ENCODE data around the gene TESMIN. TPM values are rescaled to one million over a fixed set of nuclear protein-coding genes. Genes with fewer than 3 reads are reported as not detected.

Gene TESMIN
- total and polyA plus RNA-seq, 5 donors: 0.38 to 1.0 (median 0.89) TPM

DNA sequence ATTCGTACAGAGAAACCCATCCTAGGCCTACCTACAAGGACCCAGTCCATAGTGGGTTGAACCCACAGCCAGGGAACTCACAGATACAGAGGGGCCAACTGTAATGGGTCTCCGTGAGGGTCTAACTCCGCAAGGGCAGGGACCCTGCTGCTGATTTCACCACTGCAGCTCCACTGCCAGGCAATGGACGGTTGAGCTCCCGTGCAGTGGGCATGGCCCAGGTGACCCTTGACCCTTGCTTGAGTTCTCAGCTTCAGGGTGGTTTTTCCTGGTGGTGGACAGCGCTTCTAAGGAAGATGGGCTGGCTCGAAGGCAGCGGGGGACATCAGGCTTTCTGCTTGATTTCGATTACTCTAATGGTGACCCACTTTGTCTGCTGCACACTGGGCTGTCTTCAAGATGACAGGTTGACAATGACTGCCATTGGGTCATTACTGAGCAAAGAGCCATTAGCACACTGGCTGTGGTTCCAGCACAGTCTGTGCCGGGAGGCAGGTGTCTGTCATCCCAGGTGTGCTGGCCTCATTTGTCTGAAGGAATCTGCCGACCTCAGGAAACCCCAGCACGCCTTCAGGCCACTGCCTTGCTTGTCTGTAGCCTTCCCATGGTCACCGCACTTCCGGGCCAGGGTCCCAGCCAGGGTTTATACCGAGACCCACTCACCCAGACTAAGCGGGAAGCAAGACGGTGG lies 70.6 kb downstream of the TESMIN start:
- Histone ChIP-seq H3K27me3 (ENCODE audit: control insufficient read depth, insufficient read depth) (no peaks in the 10 kb centered on the region), H3K4me1 (ENCODE audit: control insufficient read depth, insufficient read depth, low read length) (peaks cover 6% of the 10 kb centered on the region), H3K27ac (ENCODE audit: low read length) (no peak overlapping the region), H3K9me3 (ENCODE audit: control insufficient read depth, low read length) (no peaks in the 10 kb centered on the region), H3K4me3 (ENCODE audit: low read length) (no peak overlapping the region)
- no peak for DNase-seq
- 86% methylated on average over 17 of the region's 17 CpGs for WGBS
- no peak for ATAC-seq
- intact Hi-C loops (cut with DNase I): no loop called here

DNA sequence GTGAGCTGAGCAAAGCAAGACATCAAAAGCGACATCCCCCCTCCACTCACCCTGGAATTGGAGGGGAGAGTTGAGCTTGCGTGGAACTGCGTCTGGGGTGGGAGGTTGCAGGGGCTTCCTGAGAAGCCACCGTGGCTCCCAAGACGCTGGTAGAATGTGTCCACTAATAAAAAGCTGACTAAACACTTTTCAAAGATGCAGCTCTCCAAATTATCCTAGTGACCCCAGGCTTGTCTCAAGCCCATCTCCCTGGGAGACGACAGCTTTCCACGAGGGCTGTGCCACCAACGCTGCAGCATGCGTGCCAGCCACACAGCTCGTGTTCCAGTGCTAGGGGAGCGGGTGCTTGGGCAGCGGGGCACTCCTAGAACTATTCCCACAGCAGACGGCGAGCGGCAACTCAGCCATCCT lies 73.3 kb downstream of the TESMIN start:
- intact Hi-C loops (cut with DNase I): no loop called here
- no peak for ATAC-seq
- H3K27ac ChIP-seq (ENCODE audit: low read length): no peak overlapping the region
- H3K9me3 ChIP-seq (ENCODE audit: control insufficient read depth, low read length): peaks cover 6% of the 10 kb centered on the region
- peaks cover 6% of the 10 kb centered on the region for H3K4me1 ChIP-seq (ENCODE audit: control insufficient read depth, insufficient read depth, low read length)
- H3K27me3 ChIP-seq (ENCODE audit: control insufficient read depth, insufficient read depth): no peaks in the 10 kb centered on the region
- WGBS: 72% methylated on average over 15 of the region's 15 CpGs
- H3K4me3 ChIP-seq (ENCODE audit: low read length): no peak overlapping the region
- no peak for DNase-seq

DNA sequence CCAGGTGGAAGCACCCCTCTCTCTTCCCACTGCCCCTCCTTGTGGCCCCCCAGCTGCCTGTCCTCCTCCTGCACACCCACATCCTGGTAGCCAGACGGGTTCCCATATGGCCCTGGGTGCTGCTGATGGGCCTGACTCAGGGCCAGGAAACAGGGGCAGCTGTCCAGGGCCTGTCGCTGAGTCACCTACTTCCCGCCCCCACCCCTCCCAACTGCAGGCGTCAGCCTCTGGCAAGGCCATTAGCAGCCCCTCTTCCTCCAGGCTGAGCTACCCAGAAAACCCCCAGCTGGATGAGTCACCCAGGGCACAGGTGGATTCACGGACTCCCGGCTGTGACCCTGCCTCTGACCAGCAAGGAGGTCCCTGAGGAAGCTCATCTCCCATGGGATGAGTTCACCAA lies 73.9 kb downstream of the TESMIN start:
- WGBS: 10% methylated on average over 6 of the region's 6 CpGs
- ATAC-seq: peak; percentile 57 to 87
- peak in 2 of 3 donors; percentile 53 to 71 for DNase-seq

DNA sequence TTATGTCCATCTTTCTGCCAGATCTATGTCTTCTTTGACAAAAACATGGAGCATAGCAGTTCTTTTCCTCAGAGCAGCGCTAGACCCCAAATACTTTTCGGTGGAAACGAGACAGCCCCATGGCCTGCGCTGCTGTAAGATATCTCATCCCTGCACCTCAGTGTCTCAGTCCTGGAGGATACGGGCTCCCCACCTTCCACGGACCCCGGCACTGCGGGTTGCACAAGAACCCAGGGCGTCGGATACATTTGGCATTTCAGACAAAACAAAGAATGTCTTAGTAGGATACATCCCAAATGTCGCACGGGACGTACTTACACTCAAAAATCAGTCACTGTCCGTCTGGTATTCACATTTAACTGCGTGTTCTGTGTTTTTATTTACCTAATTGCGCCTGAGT lies 76.9 kb downstream of the TESMIN start:
- ATAC-seq (no peak), DNase-seq (no peak)
- Histone ChIP-seq H3K4me3 (ENCODE audit: low read length) (no peak overlapping the region), H3K27me3 (ENCODE audit: control insufficient read depth, insufficient read depth) (no peaks in the 10 kb centered on the region), H3K4me1 (ENCODE audit: control insufficient read depth, insufficient read depth, low read length) (peaks cover 6% of the 10 kb centered on the region), H3K27ac (ENCODE audit: low read length) (no peak overlapping the region), H3K9me3 (ENCODE audit: control insufficient read depth, low read length) (peaks cover 6% of the 10 kb centered on the region)
- 95% methylated on average over 16 of the region's 16 CpGs for WGBS
- intact Hi-C loops (cut with DNase I): no loop called here

More for the DNA sequence above, 73.9 kb downstream of the TESMIN start:
- H3K27ac ChIP-seq (ENCODE audit: low read length): no peak overlapping the region
- no peak overlapping the region for H3K4me3 ChIP-seq (ENCODE audit: low read length)
- H3K27me3 ChIP-seq (ENCODE audit: control insufficient read depth, insufficient read depth): no peaks in the 10 kb centered on the region
- peaks cover 6% of the 10 kb centered on the region for H3K9me3 ChIP-seq (ENCODE audit: control insufficient read depth, low read length)
- H3K4me1 ChIP-seq (ENCODE audit: control insufficient read depth, insufficient read depth, low read length): peaks cover 6% of the 10 kb centered on the region
- intact Hi-C loops (cut with DNase I): no loop called here

DNA sequence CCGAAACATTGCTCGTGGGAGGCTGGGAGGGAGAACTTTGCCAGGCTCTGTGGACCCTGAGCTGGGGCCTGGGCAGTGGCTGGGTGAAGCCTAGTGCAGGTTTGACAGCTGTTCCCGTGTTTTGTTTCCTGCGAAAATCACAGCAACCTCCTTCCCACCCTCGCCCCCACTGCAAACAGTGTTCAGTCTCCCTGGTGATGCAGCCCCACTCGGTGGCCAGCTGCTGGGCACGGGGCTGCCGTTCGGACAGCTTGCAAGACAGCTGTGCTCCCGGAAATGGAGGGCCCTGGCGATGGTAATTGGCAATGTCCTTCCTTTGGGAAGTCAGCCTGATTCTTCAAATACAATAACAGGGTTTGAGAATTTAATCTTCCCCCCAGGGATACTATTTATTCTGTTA lies 77.3 kb downstream of the TESMIN start:
- 87% methylated on average over 11 of the region's 11 CpGs for WGBS
- ATAC-seq: no peak

DNA sequence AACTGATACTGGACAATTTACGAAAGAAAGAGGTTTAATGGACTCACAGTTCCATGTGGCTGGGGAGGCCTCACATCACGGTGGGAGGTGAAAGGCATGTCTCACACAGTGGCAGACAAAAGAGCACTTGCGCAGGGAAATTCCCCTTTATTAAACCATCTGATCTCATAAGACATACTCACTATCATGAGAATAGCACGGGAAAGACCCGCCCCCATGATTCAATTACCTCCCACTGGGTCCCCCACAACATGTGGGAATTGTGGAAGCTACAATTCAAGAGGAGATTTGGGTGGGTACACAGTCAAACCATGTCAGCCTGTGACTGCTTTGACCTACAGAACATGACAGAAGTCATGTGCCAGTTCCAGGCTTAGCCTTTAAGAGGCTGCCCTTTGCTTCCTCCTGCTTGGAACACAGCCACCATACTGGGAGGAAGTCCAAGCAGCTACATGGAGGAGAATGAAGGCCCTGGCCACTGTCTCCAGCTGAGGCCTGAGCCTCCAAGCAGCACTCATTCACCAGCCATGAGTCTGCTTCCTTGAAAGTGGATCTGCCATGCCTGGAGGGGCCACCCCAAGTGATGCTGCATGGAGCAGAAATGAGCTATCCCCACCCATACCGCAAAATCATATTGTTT lies 77.9 kb downstream of the TESMIN start:
- intact Hi-C loops (cut with DNase I): no loop called here
- ATAC-seq: no peak
- Histone ChIP-seq H3K27me3 (ENCODE audit: control insufficient read depth, insufficient read depth) (no peaks in the 10 kb centered on the region), H3K4me1 (ENCODE audit: control insufficient read depth, insufficient read depth, low read length) (peaks cover 6% of the 10 kb centered on the region), H3K9me3 (ENCODE audit: control insufficient read depth, low read length) (peaks cover 6% of the 10 kb centered on the region), H3K27ac (ENCODE audit: low read length) (no peak overlapping the region), H3K4me3 (ENCODE audit: low read length) (no peak overlapping the region)
- WGBS: 89% methylated on average over 6 of the region's 6 CpGs
- DNase-seq: no peak

More for the DNA sequence above, 77.3 kb downstream of the TESMIN start:
- no peak overlapping the region for H3K4me3 ChIP-seq (ENCODE audit: low read length)
- intact Hi-C loops (cut with DNase I): no loop called here
- no peak for DNase-seq
- H3K4me1 ChIP-seq (ENCODE audit: control insufficient read depth, insufficient read depth, low read length): peaks cover 6% of the 10 kb centered on the region
- peaks cover 6% of the 10 kb centered on the region for H3K9me3 ChIP-seq (ENCODE audit: control insufficient read depth, low read length)
- no peaks in the 10 kb centered on the region for H3K27me3 ChIP-seq (ENCODE audit: control insufficient read depth, insufficient read depth)
- H3K27ac ChIP-seq (ENCODE audit: low read length): no peak overlapping the region

DNA sequence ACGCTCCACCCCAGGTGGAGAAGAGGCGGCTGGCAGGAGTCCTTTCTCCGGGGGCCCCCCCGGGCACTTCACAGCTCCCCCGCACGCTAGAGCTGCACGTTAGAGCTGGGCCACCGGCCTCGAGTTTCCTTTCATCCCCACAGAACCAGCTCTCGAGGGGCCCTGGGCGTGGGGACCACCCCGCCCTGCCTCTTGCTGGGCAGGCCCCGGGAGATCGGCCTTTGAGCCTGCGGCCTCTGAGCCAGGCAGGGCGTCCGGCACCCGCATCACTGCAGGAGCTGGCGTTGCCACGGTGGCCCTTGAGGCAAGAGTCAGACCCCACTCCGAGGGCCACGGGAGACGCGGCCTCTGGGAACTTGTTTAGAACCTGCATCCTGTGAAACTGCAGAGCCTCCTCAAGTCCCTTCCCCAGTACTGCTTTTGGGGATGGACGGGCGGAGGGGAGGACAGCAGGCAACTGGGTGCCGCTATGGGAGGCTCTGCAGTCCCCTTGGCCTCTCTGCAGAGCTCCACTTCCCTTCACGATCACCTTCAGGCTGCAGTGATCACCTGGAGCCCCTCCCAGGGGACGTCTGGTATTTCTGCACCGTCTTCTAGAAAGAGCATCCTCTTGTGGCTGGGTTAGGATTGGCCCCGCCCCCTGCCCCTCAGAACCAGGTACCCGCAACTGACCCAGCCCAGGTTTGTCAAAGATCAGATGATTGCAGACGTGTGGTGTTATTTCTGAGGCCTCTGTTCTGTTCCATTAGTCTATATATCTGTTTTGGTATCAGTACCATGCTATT lies 80.9 kb downstream of the TESMIN start:
- whole genome bisulfite sequencing: 84% methylated on average over 33 of the region's 33 CpGs
- H3K27ac ChIP-seq (ENCODE audit: low read length): no peak overlapping the region
- intact Hi-C loops (cut with DNase I): no loop called here
- no peak overlapping the region for H3K4me3 ChIP-seq (ENCODE audit: low read length)
- no peaks in the 10 kb centered on the region for H3K4me1 ChIP-seq (ENCODE audit: control insufficient read depth, insufficient read depth, low read length)
- no peaks in the 10 kb centered on the region for H3K27me3 ChIP-seq (ENCODE audit: control insufficient read depth, insufficient read depth)
- DNase-seq: peak in 1 of 3 donors; percentile 41
- H3K9me3 ChIP-seq (ENCODE audit: control insufficient read depth, low read length): peaks cover 6% of the 10 kb centered on the region
- peak in 1 of 2 donors; percentile 29 for ATAC-seq

DNA sequence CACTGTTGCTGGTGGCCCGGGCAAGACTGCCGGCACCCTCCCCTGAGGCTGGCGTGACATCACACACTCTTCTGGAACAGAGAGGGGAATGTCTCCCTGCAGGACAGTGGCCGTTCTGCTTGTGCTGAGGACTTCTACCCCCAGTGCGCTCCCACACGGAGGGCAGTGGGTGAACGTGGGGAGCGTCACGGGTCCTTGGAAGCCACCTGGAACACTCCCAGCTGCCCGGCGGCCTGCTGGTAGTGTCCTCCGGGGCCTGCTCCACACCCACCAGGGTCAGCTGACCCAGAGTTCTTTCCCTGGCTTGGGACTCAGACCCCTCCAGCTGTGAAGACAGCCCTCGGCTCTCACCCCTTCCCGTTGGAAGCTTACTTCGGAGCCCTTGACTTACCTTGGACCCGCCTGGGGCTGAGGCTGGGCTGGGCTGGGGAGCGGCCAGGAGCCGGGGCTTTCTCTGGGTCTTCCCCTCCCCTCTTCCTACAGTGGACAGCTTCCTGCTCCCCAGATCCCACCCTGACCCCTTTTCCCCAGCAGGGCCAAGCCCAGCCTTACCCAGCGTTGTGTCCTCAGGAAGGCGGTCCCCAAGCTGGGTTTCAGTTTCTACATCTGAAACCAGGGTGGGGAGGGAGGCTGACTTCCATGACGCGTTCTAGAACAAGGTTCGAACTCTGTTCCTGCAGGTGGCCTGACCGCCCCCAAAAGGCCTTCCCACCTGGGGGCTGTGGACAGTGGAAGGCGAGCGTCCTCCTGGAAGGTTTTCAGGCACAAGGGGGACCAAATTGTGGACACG lies 81.8 kb downstream of the TESMIN start:
- peaks cover 6% of the 10 kb centered on the region for H3K9me3 ChIP-seq (ENCODE audit: control insufficient read depth, low read length)
- no peak overlapping the region for H3K4me3 ChIP-seq (ENCODE audit: low read length)
- DNase-seq (no peak), ATAC-seq (no peak)
- no peak overlapping the region for H3K27ac ChIP-seq (ENCODE audit: low read length)
- intact Hi-C loops (cut with DNase I): no loop called here
- no peaks in the 10 kb centered on the region for H3K4me1 ChIP-seq (ENCODE audit: control insufficient read depth, insufficient read depth, low read length)
- WGBS: 81% methylated on average over 27 of the region's 27 CpGs
- no peaks in the 10 kb centered on the region for H3K27me3 ChIP-seq (ENCODE audit: control insufficient read depth, insufficient read depth)

DNA sequence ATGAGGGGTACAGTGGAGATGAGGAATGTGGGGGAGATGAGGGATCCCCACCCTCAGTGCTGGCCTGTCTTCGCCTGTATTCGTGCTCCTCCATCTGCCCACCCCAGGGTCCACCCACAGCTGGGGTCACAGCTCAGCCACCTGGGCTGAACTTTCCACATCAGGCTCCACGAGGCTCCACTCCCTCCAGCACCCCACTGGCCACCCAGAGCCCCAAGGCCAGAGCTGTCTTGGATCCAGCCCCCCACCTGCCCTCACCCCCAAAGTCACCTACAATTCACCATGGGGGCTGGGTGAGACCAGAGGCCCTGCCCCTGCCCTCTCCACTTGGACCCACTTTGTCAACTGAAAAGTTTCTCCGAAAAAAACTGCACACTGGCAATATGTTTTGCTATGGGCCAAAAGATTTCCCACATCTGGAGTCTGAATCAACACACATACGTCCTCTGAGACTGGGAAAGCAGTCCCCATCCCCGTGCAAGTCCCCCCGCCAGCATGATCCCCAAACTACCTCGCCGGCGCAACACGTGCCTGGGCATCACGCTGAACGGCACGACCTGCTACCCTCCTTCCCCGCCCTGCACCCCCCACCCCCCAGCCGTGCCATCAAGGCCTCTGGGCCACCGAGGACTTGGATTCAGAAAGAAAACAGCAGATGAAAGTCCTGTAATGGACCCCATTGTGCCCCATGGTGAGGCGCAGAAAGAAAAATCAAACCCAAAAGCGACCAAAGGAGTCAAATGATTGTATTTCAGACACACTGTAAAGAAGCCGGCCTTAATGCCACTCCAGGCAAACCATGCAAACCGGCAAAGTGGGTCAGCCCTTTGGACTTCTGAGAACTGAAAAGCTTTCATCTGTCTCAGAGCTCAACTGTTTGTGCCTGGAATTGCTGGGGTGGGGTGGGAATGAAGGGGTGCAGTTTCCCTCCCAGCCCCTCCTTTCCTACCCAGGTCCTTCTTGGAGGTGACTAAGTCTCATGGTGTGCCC lies 83.5 kb downstream of the TESMIN start:
- intact Hi-C loops (cut with DNase I): no loop called here
- ATAC-seq: no peak
- WGBS: 75% methylated on average over 21 of the region's 21 CpGs

DNA sequence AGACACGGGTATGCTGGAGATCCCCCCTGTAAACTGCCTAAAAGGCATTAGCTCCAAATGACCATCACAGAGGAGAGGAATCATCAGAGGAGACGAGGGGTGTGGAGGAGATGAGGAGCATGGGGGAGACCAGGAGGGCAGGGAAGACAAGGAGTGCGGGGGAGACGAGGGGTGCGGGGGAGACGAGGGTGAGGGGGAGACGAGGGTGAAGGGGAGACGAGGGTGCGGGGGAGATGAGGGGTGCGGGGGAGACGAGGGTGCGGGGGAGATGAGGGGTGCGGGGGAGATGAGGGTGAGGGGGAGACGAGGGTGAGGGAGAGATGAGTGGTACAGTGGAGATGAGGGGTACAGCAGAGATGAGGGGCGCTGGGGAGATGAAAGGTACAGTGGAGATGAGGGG lies 84.5 kb downstream of the TESMIN start:
- H3K4me1 ChIP-seq (ENCODE audit: control insufficient read depth, insufficient read depth, low read length): no peaks in the 10 kb centered on the region
- no peaks in the 10 kb centered on the region for H3K27me3 ChIP-seq (ENCODE audit: control insufficient read depth, insufficient read depth)
- DNase-seq (no peak), ATAC-seq (peak in 1 of 2 donors; percentile 65)
- intact Hi-C loops (cut with DNase I): no loop called here
- 79% methylated on average over 15 of the region's 15 CpGs for WGBS
- H3K27ac ChIP-seq (ENCODE audit: low read length): no peak overlapping the region
- no peak overlapping the region for H3K4me3 ChIP-seq (ENCODE audit: low read length)
- no peaks in the 10 kb centered on the region for H3K9me3 ChIP-seq (ENCODE audit: control insufficient read depth, low read length)

More for the DNA sequence above, 83.5 kb downstream of the TESMIN start:
- Histone ChIP-seq H3K4me1 (ENCODE audit: control insufficient read depth, insufficient read depth, low read length) (no peaks in the 10 kb centered on the region), H3K27ac (ENCODE audit: low read length) (no peak overlapping the region), H3K9me3 (ENCODE audit: control insufficient read depth, low read length) (no peaks in the 10 kb centered on the region), H3K4me3 (ENCODE audit: low read length) (no peak overlapping the region), H3K27me3 (ENCODE audit: control insufficient read depth, insufficient read depth) (no peaks in the 10 kb centered on the region)
- DNase-seq: no peak
